ENCODE measurements around the gene KIRREL3.

KIRREL3 gene

DNA sequence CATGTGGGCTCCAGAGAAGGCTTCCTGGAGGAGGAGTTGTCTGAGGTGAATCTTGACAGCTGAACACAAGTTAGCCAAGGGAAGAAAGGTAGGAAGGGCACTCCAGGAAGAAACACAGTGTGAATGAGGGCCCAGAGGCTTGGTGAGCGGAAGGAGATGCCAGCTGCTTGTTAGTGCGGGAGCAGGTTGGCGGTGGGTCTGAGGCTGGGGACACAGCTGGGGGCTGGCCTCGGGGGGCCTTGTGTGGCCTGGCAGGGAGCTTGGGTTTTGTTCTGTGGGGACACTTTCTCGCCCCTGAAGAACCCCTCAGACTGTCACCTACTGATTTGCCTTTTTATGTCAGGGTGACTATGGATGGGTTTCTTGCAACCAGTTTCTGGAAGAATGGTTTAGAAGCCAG is 485.1 kb downstream of the KIRREL3 start:
- TF ChIP-seq EZH2 (IDR thresholded peaks at IDR 0.05): no peak
- no peak for TF ChIP-seq POLR2AphosphoS5 (IDR thresholded peaks at IDR 0.05; ENCODE audit: borderline replicate concordance, low read depth, low read length)
- TF ChIP-seq FOXP2 (optimal IDR thresholded peaks at IDR 0.05; ENCODE audit: control extremely low read depth, extremely low read length, insufficient read depth): no peak
- Histone ChIP-seq H3K27ac (no peak overlapping the region), H3K9ac (ENCODE audit: insufficient read length) (no peak overlapping the region), H3K4me3 (no peak overlapping the region), H3K36me3 (ENCODE audit: insufficient read depth, low read length) (no peaks in the 10 kb centered on the region), H3K9me3 (ENCODE audit: low read depth, low read length) (no peaks in the 10 kb centered on the region)
- DNase-seq (ENCODE audit: low read depth, low spot score): no peak

- Histone ChIP-seq H3K9ac (ENCODE audit: insufficient read length) (no peak overlapping the region), H3K27ac (no peak overlapping the region), H3K36me3 (ENCODE audit: insufficient read depth, low read length) (no peaks in the 10 kb centered on the region), H3K9me3 (ENCODE audit: low read depth, low read length) (no peaks in the 10 kb centered on the region), H3K4me3 (no peak overlapping the region)
- DNase-seq (ENCODE audit: low read depth, low spot score): peak; percentile 30
- TF ChIP-seq EZH2 (IDR thresholded peaks at IDR 0.05) (no peak), FOXP2 (optimal IDR thresholded peaks at IDR 0.05; ENCODE audit: control extremely low read depth, extremely low read length, insufficient read depth) (no peak), POLR2AphosphoS5 (IDR thresholded peaks at IDR 0.05; ENCODE audit: borderline replicate concordance, low read depth, low read length) (no peak)
Measured at GRCh38 chr11:126514061-126514693, 486.4 kb downstream of the KIRREL3 start.

DNA sequence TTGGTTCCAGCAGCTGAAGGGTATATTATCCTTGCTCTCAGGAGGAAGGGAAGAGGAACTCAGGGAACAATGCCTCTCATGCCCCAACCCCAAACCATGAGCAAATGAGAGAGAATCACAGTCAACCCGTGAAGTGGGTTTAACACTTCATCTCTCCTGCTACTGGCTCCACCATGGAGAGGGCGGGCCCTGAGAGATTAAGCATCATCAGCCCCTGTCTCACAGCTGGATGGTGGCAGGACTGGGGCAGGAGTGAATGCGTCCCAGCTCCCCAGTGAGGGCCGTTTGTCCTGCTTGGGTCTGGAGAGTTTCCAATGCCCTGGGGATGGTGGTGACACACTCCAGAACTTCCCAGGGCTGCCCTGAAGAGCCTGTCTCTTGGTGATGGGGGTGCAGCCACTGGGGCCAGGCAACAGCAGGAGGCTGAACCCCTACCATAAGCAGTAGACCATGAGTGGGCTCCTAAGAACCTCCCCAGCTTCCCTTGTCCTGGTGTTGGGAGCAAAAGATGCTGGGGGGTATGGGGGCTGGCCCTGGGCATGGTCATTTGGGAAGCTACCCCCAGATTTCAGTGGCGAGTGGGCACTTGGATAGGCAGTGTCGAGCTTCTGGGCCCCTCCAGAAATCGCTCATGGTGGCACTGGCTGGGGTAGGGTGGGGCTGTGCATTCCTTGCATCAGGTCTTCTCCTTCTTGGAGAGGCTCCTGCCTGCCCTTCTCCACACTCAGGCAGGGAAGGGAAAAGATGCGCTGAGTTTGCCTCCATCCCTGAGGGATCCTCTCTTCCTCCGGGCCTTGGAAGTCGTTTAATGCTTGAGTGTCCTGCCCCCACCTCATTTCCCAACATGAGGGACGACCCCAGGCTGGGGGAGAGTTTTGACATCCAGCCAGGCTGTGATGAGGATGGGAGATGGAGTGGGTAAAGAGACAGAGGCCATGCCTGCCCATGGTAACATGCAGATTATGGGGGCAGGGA is 487.5 kb downstream of the KIRREL3 start:
- no peak for TF ChIP-seq EZH2 (IDR thresholded peaks at IDR 0.05)
- no peak for TF ChIP-seq FOXP2 (optimal IDR thresholded peaks at IDR 0.05; ENCODE audit: control extremely low read depth, extremely low read length, insufficient read depth)
- TF ChIP-seq POLR2AphosphoS5 (IDR thresholded peaks at IDR 0.05; ENCODE audit: borderline replicate concordance, low read depth, low read length): no peak
- no peak for DNase-seq (ENCODE audit: low read depth, low spot score)
- H3K36me3 ChIP-seq (ENCODE audit: insufficient read depth, low read length): no peaks in the 10 kb centered on the region
- H3K27ac ChIP-seq: no peak overlapping the region
- H3K9me3 ChIP-seq (ENCODE audit: low read depth, low read length): no peaks in the 10 kb centered on the region
- no peak overlapping the region for H3K9ac ChIP-seq (ENCODE audit: insufficient read length)
- no peak overlapping the region for H3K4me3 ChIP-seq

- no peak for DNase-seq (ENCODE audit: low read depth, low spot score)
- no peaks in the 10 kb centered on the region for H3K36me3 ChIP-seq (ENCODE audit: insufficient read depth, low read length)
- no peak overlapping the region for H3K4me3 ChIP-seq
- no peak overlapping the region for H3K27ac ChIP-seq
- H3K9ac ChIP-seq (ENCODE audit: insufficient read length): no peak overlapping the region
- H3K9me3 ChIP-seq (ENCODE audit: low read depth, low read length): no peaks in the 10 kb centered on the region
- TF ChIP-seq POLR2AphosphoS5 (IDR thresholded peaks at IDR 0.05; ENCODE audit: borderline replicate concordance, low read depth, low read length): no peak
- TF ChIP-seq EZH2 (IDR thresholded peaks at IDR 0.05): no peak
- TF ChIP-seq FOXP2 (optimal IDR thresholded peaks at IDR 0.05; ENCODE audit: control extremely low read depth, extremely low read length, insufficient read depth): no peak
Measured at GRCh38 chr11:126512251-126512650, 488.3 kb downstream of the KIRREL3 start.

DNA sequence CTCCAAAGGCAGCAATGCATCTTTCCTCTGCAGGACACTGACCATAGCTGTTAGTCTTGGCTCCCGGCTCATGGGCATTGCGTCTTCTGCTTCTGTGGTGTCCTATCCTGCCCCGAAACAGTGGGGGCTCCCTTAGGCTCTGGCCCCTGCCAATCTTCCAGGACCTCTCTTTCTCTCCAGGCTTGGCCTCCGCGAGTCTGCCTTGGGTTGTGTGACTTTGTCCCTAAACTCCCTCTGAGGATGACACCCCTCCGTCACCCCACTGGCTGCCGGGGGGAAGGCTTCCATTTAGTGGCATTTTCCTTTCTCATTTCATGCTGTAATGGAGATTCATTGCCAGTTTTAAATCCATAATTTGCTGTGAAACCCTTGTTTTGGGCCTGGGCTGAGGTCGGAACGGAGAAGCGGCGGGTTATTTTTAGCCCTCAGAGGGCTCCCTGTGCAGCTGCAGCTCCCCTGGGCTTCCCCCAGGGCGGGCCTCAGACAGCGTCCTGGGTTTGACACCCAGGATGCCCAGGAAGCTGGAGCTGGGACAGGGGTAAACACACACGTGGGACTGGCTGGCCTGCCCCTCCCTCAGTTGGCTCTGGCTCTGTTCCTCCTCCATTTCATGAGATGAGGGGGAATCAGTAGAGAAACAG is 489.0 kb downstream of the KIRREL3 start:
- no peaks in the 10 kb centered on the region for H3K36me3 ChIP-seq (ENCODE audit: insufficient read depth, low read length)
- no peak overlapping the region for H3K27ac ChIP-seq
- no peak for DNase-seq (ENCODE audit: low read depth, low spot score)
- no peaks in the 10 kb centered on the region for H3K9me3 ChIP-seq (ENCODE audit: low read depth, low read length)
- no peak overlapping the region for H3K9ac ChIP-seq (ENCODE audit: insufficient read length)
- TF ChIP-seq EZH2 (IDR thresholded peaks at IDR 0.05): no peak
- no peak for TF ChIP-seq POLR2AphosphoS5 (IDR thresholded peaks at IDR 0.05; ENCODE audit: borderline replicate concordance, low read depth, low read length)
- TF ChIP-seq FOXP2 (optimal IDR thresholded peaks at IDR 0.05; ENCODE audit: control extremely low read depth, extremely low read length, insufficient read depth): no peak
- no peak overlapping the region for H3K4me3 ChIP-seq

GRCh38 chr11:126510621-126511370 is 489.8 kb downstream of the KIRREL3 start:
- DNase-seq (ENCODE audit: low read depth, low spot score): no peak
- Histone ChIP-seq H3K27ac (no peak overlapping the region), H3K36me3 (ENCODE audit: insufficient read depth, low read length) (no peaks in the 10 kb centered on the region), H3K9ac (ENCODE audit: insufficient read length) (no peak overlapping the region), H3K9me3 (ENCODE audit: low read depth, low read length) (no peaks in the 10 kb centered on the region), H3K4me3 (no peak overlapping the region)
- no peak for TF ChIP-seq EZH2 (IDR thresholded peaks at IDR 0.05)
- no peak for TF ChIP-seq FOXP2 (optimal IDR thresholded peaks at IDR 0.05; ENCODE audit: control extremely low read depth, extremely low read length, insufficient read depth)
- TF ChIP-seq POLR2AphosphoS5 (IDR thresholded peaks at IDR 0.05; ENCODE audit: borderline replicate concordance, low read depth, low read length): no peak

GRCh38 chr11:126507646-126508045 is 492.9 kb downstream of the KIRREL3 start:
- TF ChIP-seq FOXP2 (optimal IDR thresholded peaks at IDR 0.05; ENCODE audit: control extremely low read depth, extremely low read length, insufficient read depth) (no peak), EZH2 (IDR thresholded peaks at IDR 0.05) (no peak), POLR2AphosphoS5 (IDR thresholded peaks at IDR 0.05; ENCODE audit: borderline replicate concordance, low read depth, low read length) (no peak)
- Histone ChIP-seq H3K36me3 (ENCODE audit: insufficient read depth, low read length) (no peaks in the 10 kb centered on the region), H3K9ac (ENCODE audit: insufficient read length) (no peak overlapping the region), H3K9me3 (ENCODE audit: low read depth, low read length) (no peaks in the 10 kb centered on the region; the same call in 1 of the 2 replicates), H3K27ac (no peak overlapping the region), H3K4me3 (no peak overlapping the region)
- no peak for DNase-seq (ENCODE audit: low read depth, low spot score)

Data from SK-N-MC (cell line).